NCI-H2227 (cell line): Measurements from ENCODE around the gene NFAT5.
"Not testable (repeated sequence)": the region's sequence is repeated elsewhere in the genome, so short reads cannot be mapped to it uniquely, and the experiment has no call there.

Experiments used
- DNase-seq: peaks from one replicate; lab custom pipeline; 2025; ENCODE audit not compliant: unreplicated experiment; lab: John Stamatoyannopoulos, UW

The NFAT5 gene

DNA sequence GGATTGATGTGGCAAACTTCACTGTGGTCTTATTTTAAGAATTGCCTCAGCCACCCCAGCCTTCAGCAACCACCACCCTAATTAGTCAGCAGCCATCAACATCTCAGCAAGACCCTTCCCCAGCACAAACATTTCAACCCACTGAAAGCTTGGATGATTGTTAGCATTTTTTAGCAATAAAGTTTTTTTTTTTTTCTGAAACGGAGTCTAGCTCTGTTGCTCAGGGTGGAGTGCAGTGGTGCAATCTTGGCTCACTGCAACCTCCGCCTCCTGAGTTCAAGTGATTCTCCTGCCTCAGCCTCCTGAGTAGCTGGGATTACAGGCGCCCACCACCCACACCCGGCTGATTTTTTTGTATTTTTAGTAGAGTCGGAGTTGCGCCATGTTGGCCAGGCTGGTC lies 19.1 kb upstream of the NFAT5 start:
- not testable (repeated sequence) for DNase-seq

GRCh38 chr16:69553332-69553731 lies 12.4 kb upstream of the NFAT5 start:
- peak; percentile 45 for DNase-seq

DNA sequence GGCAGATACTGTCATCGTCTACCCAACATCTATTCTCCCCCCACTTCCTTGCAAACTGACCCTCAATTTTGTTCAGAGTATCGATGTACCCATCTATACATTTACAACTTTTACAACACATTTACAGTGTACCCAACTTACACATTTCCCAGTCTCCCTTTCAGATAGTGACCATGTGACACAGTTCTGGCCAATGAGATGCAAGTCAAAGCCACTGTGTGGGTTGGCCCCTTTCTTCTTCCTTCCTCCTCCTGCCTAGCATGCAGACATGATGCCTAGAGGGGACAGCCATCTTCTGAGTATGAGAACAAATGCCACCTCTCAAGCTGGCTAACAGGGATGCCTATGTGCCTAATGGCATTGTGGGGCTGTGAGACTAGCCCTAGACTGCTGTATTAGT lies 11.3 kb upstream of the NFAT5 start:
- DNase-seq = no peak

GRCh38 chr16:69555437-69555836 lies 10.3 kb upstream of the NFAT5 start:
- DNase-seq = no peak

DNA sequence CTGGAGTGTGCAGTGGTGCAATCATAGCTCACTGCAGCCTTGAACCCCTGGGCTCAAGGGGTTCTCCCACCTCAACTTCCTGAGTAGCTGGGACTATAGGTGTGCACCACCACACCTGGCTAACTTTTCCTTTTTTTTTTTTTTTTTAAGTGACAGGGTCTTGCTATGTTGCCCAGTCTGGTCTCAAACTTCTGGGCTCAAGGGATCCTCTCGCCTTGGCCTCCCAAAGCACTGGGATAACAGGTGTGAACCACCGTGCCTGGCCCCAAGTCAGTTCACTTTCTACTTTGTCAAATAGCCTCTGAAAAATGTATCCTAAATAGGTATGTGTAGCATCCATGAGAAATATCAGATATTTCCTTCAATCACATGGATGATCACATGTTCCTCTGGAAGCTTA lies 9.9 kb upstream of the NFAT5 start:
- no peak for DNase-seq

GRCh38 chr16:69559164-69559563 lies 6.6 kb upstream of the NFAT5 start:
- no peak for DNase-seq

DNA sequence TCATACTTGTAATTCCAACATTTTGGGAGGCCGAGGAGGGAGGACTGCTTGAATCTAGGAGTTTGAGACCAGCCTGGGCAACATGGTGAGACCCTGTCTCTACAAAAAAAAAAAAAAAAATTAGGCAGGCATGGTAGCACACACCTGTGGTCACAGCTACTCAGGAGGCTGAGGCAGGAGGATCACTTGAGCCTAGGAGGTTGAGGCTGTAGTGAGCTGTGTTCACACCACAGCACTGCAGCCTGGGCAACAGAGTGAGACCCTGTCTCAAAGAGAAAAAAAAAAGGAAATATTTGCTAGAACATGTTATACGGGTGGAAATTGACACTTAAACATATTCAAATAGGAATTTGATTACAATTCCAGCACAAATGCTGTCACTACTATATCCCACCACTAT lies 4.4 kb upstream of the NFAT5 start:
- DNase-seq = not testable (repeated sequence)

DNA sequence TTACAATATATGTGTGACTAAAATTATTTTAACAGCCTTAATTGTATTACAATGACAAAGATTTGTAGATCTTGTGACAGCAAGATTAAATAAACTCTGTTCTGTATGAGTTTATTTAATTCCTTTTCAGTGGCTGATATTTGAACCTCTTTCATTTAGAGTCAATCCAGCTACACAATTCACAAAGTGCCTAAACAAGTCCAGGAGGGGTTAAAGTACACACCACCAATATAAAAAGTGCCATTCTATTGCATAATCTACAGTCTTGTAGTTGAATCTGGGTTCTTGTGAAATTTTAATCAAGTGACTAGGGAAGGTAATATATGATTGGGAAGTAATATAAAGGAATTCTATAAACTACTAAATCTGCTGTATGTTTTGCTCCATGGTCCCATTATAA lies 3.9 kb upstream of the NFAT5 start:
- no peak for DNase-seq

- no peak for DNase-seq
Observed at GRCh38 chr16:69562813-69563212, 3.0 kb upstream of the NFAT5 start.

GRCh38 chr16:69563605-69564580 lies 1.9 kb upstream of the NFAT5 start:
- no peak for DNase-seq

DNA sequence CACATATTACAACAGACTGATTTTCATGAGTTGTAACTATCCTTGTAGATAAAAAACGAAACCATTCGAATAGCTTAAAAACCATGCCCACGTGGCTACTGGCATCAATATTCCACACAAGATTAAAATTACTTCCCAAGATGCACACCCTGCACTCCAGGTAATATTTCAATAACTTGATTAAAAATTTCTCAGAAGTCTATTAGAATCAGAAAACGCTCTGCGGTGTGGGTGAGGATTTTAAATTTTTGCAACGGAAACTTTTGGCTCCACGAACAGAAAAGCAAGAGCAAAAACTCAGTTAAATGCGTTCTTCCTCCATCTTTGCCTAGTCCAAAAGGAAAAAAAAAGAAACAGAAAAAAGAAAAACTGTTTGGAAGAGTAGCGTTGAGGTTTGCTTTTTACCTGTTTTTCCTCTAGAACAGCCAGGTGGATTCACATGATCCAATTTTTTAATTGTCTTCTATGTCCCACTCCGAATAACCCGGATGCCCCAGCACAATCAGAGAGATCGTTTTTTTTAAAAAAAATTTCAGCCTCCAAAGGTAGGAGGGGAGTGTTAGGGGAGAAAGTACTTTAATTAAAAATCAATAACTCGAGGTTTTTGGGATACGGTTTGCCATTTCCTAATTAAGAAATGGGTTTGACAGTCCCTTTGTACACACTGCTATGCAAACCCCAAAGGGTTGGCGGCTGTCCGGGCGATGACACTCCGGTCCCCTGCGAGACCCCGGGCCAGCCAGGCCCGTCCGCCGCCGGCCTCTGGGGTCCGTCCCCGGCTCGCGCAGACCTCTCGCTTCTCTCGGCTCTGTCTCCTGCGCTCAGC lies 708 bp upstream of the NFAT5 start:
- peak; percentile 46 for DNase-seq

DNA sequence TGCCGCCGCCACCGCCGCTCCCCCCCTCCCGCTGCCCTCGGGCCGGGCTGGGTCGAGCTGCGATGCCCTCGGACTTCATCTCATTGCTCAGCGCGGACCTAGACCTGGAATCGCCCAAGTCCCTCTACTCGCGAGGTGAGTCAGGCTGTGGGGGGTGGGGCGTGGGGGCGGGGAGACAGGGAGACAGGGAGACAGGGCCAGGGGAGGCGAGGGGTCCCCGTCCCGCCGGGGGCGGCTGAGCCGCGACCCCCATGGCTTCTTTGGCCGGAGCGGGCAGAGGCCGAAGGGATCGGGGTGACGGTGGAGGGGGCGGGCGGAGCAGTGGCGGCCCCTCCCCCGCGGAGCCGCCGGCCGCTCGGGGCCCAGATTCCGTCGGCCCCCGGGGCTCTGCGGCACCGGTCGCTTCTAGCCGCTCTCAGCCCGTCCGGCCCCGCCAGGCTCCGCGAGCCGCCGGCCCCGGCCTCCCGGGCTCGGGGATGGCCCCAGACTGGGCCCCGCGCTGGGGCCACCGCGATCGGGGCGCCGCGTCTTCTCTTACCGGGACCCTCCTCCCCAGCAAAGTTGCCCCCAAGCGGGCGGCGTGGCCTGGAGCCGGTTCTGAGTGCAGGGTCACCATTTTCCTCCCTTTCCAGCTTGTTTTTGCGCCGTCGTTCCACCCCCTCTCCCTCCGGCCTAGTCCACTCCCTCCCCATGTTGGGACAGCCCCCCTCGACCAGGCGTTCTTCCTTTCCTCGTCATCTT lies 644 bp downstream of the NFAT5 start:
- DNase-seq = peak; percentile 43

DNA sequence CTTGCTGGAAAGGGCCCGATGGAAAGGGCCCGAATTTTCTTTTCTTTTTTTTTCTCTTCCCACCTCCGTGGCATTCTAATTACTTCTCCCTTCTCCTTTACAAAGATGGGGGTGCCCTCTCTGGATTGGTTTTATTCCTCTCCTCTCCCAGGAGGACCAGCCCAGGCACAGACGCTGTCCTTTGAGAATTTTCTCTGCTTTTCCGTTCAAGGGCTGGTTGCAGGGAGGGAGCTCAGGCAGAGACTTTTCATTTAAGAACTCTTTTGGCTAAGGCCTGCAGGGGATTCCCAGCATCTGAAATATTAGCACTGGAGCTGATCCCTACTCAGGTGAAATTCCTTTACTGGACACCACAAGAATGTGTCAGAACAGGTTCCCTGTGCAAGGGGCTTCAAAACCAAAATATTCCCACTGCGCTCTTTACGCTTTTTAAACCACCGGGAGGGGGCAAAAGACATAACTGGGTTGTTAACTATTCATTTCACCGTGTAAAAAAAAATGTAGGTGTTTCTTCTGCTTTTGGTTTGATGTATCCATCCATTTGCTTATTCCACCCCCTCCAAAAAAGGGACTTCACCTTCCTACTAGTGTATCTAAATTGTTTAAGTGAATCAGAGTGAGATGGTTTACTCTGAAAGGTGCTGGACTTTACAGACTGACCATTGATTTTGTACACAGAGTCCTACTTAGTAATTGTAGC lies 1.4 kb downstream of the NFAT5 start:
- peak; percentile 33 for DNase-seq

DNA sequence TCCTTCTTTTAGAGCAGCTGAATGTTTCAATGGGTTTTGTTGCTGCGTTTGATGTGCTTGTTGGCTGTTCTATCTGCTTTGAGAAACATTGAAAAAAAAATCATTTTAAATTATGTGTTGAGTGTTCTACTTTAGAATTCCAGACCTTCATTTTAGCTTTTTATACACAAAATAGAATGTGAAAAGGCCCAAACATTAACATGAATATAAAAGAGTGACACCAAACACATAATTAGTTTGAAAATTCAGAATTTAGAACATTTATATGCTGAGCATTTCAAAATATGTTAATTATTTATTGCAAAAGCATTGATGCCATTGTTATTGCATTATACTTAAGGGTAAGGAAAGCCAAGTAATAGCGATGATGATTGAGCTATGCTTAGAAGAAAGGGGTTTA lies 2.9 kb downstream of the NFAT5 start:
- DNase-seq = no peak

- not testable (repeated sequence) for DNase-seq
Observed at GRCh38 chr16:69578771-69579170, 13.0 kb downstream of the NFAT5 start.

DNA sequence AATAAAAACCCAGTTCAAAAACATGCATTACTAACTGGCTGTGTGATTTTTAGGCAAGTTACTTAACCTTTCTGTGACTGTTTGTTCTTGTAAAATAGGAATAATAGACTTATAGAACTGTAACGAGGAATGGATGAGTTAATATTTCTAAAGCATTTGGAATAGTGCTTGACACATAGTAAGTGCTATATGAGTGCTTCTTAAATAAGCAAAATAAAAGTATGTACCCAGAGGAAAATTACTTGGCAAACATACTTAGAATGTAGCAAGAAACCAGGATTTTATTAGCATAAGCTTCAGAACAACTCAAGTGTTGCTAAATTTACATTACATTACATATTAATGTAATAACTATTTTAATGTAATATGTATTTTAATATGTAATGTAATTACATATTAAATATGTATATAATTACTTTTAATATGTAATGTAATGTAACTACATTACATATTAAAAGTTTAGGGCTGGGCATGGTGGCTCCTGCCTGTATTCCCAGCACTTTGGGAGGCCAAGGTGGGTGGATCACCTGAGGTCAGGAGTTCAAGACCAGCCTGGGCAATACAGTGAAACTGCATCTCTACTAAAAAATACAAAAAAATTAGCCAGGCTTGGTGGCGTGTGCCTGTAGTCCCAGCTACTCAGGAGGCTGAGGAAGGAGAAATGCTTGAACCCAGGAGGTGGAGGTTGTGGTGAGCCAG lies 14.2 kb downstream of the NFAT5 start:
- DNase-seq = no peak

GRCh38 chr16:69581297-69581696 lies 15.5 kb downstream of the NFAT5 start:
- DNase-seq = no peak

- DNase-seq = not testable (repeated sequence)
Observed at GRCh38 chr16:69584493-69584892, 18.7 kb downstream of the NFAT5 start.

- no peak for DNase-seq
Observed at GRCh38 chr16:69589434-69590269, 23.9 kb downstream of the NFAT5 start.
